Psoas muscle (tissue), 8 donors: ENCODE results near the gene PRKCA. TPM values are rescaled to one million over a fixed set of nuclear protein-coding genes. Genes with fewer than 3 reads are reported as not detected.

Experiments
- ATAC-seq, 4 donors: fragments of 200-7000 bp; cut with Tn5 transposase; one replicate each; pipeline ENCODE4 v1.9.1; 2020; ENCODE audit warnings: moderate library complexity in 3 of 4, mild to moderate bottlenecking in 2 of 4
- DNase-seq, 2 donors: peaks; one replicate each; pipeline ENCODE4 v3.0.0-alpha.2; 2020
- H3K27ac ChIP-seq: fragments of 200-600 bp; one replicate; pipeline ENCODE4 v1.8.0; 2022
- H3K27me3 ChIP-seq, 3 donors: fragments of 200-600 bp in 1 of 3; one replicate each; pipeline versions ENCODE4 v1.6.1 to v1.8.0; 2013 to 2022; ENCODE audit warnings: low read length in 2 of 3, mild to moderate bottlenecking in 2 of 3, moderate library complexity in 1 of 3; ENCODE audit not compliant: insufficient read depth in 3 of 3
- H3K36me3 ChIP-seq, 2 donors: fragments of 200-600 bp in 1 of 2; one replicate each; pipeline versions ENCODE4 v1.6.1 to v1.8.0; 2013 to 2022; ENCODE audit warnings: low read depth in 1 of 2, mild to moderate bottlenecking in 1 of 2, moderate library complexity in 1 of 2; ENCODE audit not compliant: insufficient read depth in 1 of 2
- H3K4me1 ChIP-seq: fragments of 200-600 bp; one replicate; pipeline ENCODE4 v1.8.0; 2022
- H3K4me3 ChIP-seq: fragments of 200-600 bp; one replicate; pipeline ENCODE4 v1.8.0; 2022; ENCODE audit warnings: mild to moderate bottlenecking
- H3K9me3 ChIP-seq: fragments of 200-600 bp; one replicate; pipeline ENCODE4 v1.8.0; 2022
- WGBS, 3 donors: extraction: QIAGEN DNeasy Blood & Tissue Kit; methylation state at CpG; one replicate each; pipeline versions ENCODE4 v1.1.6 to v1.1.7; 2013; 5-methylcytosine and 5-hydroxymethylcytosine counted together
- intact Hi-C, 2 donors: fragments of 100-400 bp; cut with DNase I; formaldehyde crosslinking; loops; one replicate each; pipeline versions ENCODE4 v1.11.0 to v1.14.2; 2022
- polyA plus RNA-seq, 3 donors: library from polyadenylated mRNA; stranded (reverse); fragments of 200-250 nt; gene quantifications; one replicate each; pipeline ENCODE4 v1.2.3, GENCODE V29; 2013
- total RNA-seq, 4 donors: library from RNA; stranded (reverse); fragmentation: NEBNext Ultra II Directional in 2 of 4; extraction: Animal tissue kit (Norgen Biotek cat#: 25700) in 2 of 4; gene quantifications; one replicate each; pipeline versions ENCODE4 v1.2.1 to v1.2.4, GENCODE V29; 2021 to 2023
- TF ChIP-seq, protein P1 (sequence below): fragments of 200-600 bp; IDR thresholded peaks from one replicate; pipeline ENCODE4 v1.8.0; 2022; ENCODE audit warnings: antibody characterized with exemption
- donor health status: healthy with polysubstance abuse.
- donor health status: DM: no; HTN: no; CAD: no; lungs with moderate emphysema.
- donor health status: Bipolar disorder and iron deficiency.
- donor health status: healthy.
- donor health status: DM: yes; HTN: yes; CAD: no.
- donor health status: DM: no; HTN: no; CAD: no.
- donor health status: DM: no; HTN: no; CAD: no.
- donor health status: DM: yes; HTN: yes; CAD: no.

PRKCA gene
- total and polyA plus RNA-seq, 7 donors: 0.35 to 15.5 (median 8.2) TPM

DNA sequence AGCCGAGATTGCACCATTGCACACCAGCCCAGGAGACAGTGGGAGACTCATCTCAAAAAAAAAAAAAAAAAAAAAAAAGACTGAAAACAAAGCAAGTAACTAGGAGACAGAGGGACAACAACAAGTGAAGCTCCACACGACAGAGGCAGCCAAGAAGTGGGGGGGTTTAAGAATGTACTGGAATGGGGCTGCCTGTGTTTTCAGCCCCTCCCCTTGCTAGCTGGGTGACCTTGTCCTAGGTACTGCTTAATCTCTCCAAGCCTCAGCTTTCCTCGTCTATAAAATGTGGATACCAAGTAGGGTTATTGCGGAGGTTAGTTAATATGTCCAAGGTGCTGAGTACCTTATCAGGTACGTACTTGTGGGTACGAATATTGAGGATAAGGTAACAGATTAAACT lies 368.7 kb downstream of the PRKCA start:
- peaks cover 6% of the 10 kb centered on the region for H3K4me1 ChIP-seq
- H3K27ac ChIP-seq: no peak overlapping the region
- H3K36me3 ChIP-seq: no peaks in the 10 kb centered on the region
- intact Hi-C loops: loop anchor here (5.0 to 10.0 kb wide), 2 partner anchors 326 to 419 kb away; no protein-coding TSS in a partner anchor
- H3K9me3 ChIP-seq: no peaks in the 10 kb centered on the region
- whole genome bisulfite sequencing, 3 donors: 72 to 78% (median 77%) methylated on average over 6 of the region's 6 CpGs
- ATAC-seq: no peak
- no peak for DNase-seq
- H3K4me3 ChIP-seq: no peak overlapping the region
- TF ChIP-seq, protein P1, sequence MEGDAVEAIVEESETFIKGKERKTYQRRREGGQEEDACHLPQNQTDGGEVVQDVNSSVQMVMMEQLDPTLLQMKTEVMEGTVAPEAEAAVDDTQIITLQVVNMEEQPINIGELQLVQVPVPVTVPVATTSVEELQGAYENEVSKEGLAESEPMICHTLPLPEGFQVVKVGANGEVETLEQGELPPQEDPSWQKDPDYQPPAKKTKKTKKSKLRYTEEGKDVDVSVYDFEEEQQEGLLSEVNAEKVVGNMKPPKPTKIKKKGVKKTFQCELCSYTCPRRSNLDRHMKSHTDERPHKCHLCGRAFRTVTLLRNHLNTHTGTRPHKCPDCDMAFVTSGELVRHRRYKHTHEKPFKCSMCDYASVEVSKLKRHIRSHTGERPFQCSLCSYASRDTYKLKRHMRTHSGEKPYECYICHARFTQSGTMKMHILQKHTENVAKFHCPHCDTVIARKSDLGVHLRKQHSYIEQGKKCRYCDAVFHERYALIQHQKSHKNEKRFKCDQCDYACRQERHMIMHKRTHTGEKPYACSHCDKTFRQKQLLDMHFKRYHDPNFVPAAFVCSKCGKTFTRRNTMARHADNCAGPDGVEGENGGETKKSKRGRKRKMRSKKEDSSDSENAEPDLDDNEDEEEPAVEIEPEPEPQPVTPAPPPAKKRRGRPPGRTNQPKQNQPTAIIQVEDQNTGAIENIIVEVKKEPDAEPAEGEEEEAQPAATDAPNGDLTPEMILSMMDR: no peak
- no peaks in the 10 kb centered on the region for H3K27me3 ChIP-seq

DNA sequence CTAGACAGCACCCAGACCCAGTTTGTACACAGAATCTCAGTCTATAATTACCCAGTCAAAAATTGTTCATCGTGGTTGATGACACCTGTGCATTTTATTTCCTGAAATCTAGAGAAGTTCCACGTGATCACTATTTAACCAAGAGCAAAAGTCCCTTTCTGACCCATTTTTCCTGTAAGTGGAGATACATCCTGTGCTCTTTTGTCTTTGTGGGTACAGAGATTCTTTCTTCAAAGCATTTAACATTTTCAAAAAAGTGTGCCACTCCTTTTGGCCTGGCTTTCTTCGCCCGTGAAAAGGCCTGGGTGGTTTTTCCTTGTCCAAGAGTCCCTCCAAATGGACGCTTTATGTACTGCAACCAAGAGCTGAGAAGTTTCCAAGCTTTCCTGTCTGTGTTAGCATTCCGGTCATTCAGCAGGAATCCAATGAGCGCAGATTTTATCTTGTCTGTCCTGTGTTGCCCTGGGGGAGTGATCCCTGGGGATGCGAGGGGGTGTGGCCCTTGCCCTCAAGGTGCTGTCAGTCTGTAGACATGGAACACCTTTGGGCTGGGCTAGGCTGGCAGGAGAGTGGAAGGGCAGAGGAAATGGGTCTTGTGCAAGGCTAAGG lies 371.4 kb downstream of the PRKCA start:
- DNase-seq: no peak
- TF ChIP-seq, protein P1: peak; percentile 69
- Histone ChIP-seq H3K36me3 (no peaks in the 10 kb centered on the region), H3K4me1 (peaks cover 8% of the 10 kb centered on the region), H3K27ac (no peak overlapping the region), H3K27me3 (no peaks in the 10 kb centered on the region), H3K9me3 (no peaks in the 10 kb centered on the region), H3K4me3 (no peak overlapping the region)
- 23 to 36% (median 28%) methylated on average over 8 of the region's 8 CpGs for WGBS, 3 donors
- ATAC-seq: peak; percentile 40 to 65 (median 58)
- intact Hi-C loops: loop anchor here (1.0 to 10.0 kb wide), 3 partner anchors 329 to 421 kb away; no protein-coding TSS in a partner anchor

DNA sequence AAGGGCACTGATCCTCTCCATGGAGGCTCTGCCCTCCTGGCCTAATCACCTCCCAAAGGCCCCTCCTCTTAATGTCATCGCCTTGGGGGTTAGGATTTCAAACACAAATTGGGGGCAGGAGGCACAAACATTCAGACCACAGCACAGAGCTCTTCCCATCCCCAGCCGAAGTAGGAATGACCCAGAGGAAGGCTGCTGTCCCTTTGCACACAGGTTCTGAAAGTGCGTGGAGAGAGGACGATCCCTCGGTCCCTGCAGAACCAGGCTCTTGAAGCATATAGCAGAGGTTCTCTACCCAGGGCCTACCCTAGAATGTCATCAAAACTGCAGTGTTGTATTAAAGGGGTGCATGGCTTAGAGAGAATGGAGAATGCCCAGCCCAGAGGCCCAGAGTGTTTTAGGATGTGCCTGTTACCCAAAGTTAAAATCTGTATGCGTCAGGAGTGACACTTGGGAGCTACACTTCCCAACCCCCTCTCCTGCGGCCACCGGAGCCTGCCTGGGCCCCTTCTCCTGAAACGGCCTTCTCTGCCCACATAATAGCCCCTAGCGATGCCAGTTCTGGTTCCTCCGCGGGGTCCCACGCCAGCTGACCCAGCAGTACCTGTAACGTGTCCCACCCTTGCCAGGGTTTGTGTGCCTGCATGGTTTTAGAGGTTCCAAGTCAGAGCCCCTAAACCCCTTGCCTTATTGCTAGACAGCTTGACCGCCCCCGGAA lies 373.0 kb downstream of the PRKCA start:
- peaks cover 8% of the 10 kb centered on the region for H3K4me1 ChIP-seq
- H3K4me3 ChIP-seq: peak overlapping the region; percentile 43
- 77 to 91% (median 87%) methylated on average over 16 of the region's 16 CpGs for whole genome bisulfite sequencing, 3 donors
- no peaks in the 10 kb centered on the region for H3K9me3 ChIP-seq
- no peaks in the 10 kb centered on the region for H3K36me3 ChIP-seq
- H3K27ac ChIP-seq: peak overlapping the region; percentile 63
- H3K27me3 ChIP-seq: no peaks in the 10 kb centered on the region
- DNase-seq (no peak), ATAC-seq (peak in 2 of 4 donors; percentile 3 to 4)
- intact Hi-C loops: loop anchor here in 1 of 2 donors (5.0 to 10.0 kb wide), 2 partner anchors 108 to 331 kb away; no protein-coding TSS in a partner anchor
- TF ChIP-seq, protein P1: no peak

DNA sequence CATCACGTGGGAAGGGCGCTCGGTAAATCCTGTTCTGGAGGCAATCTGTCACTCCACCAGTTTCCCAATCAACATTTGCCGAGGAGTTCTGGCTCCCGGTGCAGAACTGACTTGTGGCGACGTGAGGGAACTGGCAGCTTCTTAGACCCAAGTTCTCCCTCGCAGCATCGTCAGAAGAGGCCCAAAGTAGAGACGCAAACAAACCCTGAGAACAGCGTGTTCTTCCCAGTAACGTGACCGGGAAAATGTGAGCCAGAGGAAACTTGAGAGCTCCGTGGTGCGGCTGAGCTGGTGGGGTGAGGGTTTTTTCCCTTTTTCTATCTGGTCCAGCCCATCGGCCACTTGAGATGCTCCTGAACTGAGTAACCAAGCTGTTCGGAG lies 373.6 kb downstream of the PRKCA start:
- H3K27ac ChIP-seq: peak overlapping the region; percentile 63
- DNase-seq (peak; percentile 22 to 68), ATAC-seq (peak; percentile 57 to 86 (median 78))
- no peaks in the 10 kb centered on the region for H3K27me3 ChIP-seq
- H3K4me3 ChIP-seq: peak overlapping the region; percentile 43
- H3K9me3 ChIP-seq: no peaks in the 10 kb centered on the region
- no peaks in the 10 kb centered on the region for H3K36me3 ChIP-seq
- intact Hi-C loops: loop anchor here in 1 of 2 donors (5.0 to 10.0 kb wide), 2 partner anchors 109 to 331 kb away; no protein-coding TSS in a partner anchor
- H3K4me1 ChIP-seq: peaks cover 8% of the 10 kb centered on the region
- TF ChIP-seq, protein P1: no peak
- 32 to 50% (median 43%) methylated on average over 17 of the region's 17 CpGs for WGBS, 3 donors
